Measurements from ENCODE around the gene DRAXIN. TPM values are rescaled to one million over a fixed set of nuclear protein-coding genes. Genes with fewer than 3 reads are reported as not detected.

Gene DRAXIN
- total RNA-seq = 0.50 and 0.93 TPM in 2 replicates

GRCh38 chr1:11691302-11691914, at the start of gene DRAXIN:
Gene DRAXIN, plus strand, starts transcription at chr1:11691710. Its CDS starts 14,549 bp downstream, at chr1:11706259.

GRCh38 chr1:11654137-11654938, 37.2 kb upstream of the DRAXIN start, which contains the start of the genes FBXO2 and FBXO44:
Gene FBXO2, minus strand, starts transcription at chr1:11654429. Its CDS starts 89 bp downstream, at chr1:11654340.
Gene FBXO44, plus strand, starts transcription at chr1:11654877. Its CDS starts 959 bp downstream, at chr1:11655836.

GRCh38 chr1:11681071-11681771, 10.3 kb upstream of the DRAXIN start, which contains the start of gene MAD2L2:
Gene MAD2L2, minus strand, starts transcription at chr1:11681148. Its CDS starts 547 bp downstream, at chr1:11680601.

GRCh38 chr1:11735854-11736745, 44.6 kb downstream of the DRAXIN start, which contains the start of gene AGTRAP:
Gene AGTRAP, plus strand, starts transcription at chr1:11736136. Its CDS starts 73 bp downstream, at chr1:11736209.

GRCh38 chr1:11761988-11762406, 70.5 kb downstream of the DRAXIN start, which contains the start of gene C1orf167:
Gene C1orf167, plus strand, starts transcription at chr1:11762193. Its CDS starts 2,208 bp downstream, at chr1:11764401.

Other genes starting within 250 kb of the DRAXIN start
- 0.07 and 0.13 TPM in 2 replicates for gene DISP3, start 212.6 kb upstream of the DRAXIN start, total RNA-seq
- gene FBXO2, start 37.3 kb upstream of the DRAXIN start, total RNA-seq = 0.40 and 0.50 TPM in 2 replicates
- gene FBXO44, start 36.8 kb upstream of the DRAXIN start, total RNA-seq = 5.2 and 8.4 TPM in 2 replicates
- gene FBXO6, start 27.5 kb upstream of the DRAXIN start, total RNA-seq = 1.3 and 2.2 TPM in 2 replicates
- gene MAD2L2, start 10.6 kb upstream of the DRAXIN start, total RNA-seq = 24.2 and 27.4 TPM in 2 replicates
- 31.9 and 46.9 TPM in 2 replicates for gene AGTRAP, start 44.4 kb downstream of the DRAXIN start, total RNA-seq
- 0.29 TPM in 1 of 2 replicates, not detected in the other for gene C1orf167, start 70.5 kb downstream of the DRAXIN start, total RNA-seq
- gene MTHFR, start 114.3 kb downstream of the DRAXIN start, total RNA-seq = 20.7 and 21.7 TPM in 2 replicates
- gene CLCN6, start 114.5 kb downstream of the DRAXIN start, total RNA-seq = 15.4 and 22.4 TPM in 2 replicates
- not detected in 2 replicates for gene NPPA, start 156.1 kb downstream of the DRAXIN start, total RNA-seq
- not detected in 2 replicates for gene NPPB, start 167.2 kb downstream of the DRAXIN start, total RNA-seq
- 71.8 and 77.6 TPM in 2 replicates for gene KIAA2013, start 234.7 kb downstream of the DRAXIN start, total RNA-seq
- 260 and 302 TPM in 2 replicates for gene PLOD1, start 243.0 kb downstream of the DRAXIN start, total RNA-seq